ENCODE data around the gene HAPSTR1.

The HAPSTR1 gene

DNA sequence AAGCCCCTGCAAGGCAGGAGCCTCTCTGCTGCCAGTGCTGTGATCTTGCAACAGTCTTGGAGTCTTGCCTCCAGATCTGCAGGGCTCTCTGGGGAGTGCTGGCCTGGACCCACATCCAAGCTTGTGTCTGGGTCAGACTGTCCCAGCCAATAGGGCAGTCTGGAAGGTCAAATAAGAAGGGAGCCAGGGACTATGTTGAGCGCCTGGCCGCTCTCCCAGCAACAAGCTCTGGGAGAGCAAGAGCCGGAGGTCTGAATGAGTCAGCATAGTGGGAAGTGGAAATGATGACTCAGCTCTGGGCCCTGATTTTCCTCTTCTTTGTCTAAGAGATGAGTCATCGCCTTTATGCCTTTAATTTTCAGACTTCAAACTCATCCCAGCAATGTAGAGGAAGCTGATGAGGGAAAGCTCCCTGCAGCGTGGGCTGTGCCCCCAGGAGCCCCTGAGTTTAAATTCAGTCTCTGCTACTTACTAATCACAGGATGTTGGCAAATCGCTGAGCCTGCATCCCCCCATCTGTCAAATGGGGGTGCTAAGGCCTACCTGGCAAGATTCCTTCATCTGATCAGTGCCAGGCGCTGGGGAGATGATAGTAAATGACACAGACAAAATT is 43.6 kb upstream of the HAPSTR1 start:
- TF ChIP-seq FOXP2 (optimal IDR thresholded peaks at IDR 0.05; ENCODE audit: borderline replicate concordance, extremely low read depth, extremely low read length, insufficient read depth): no peak
- TF ChIP-seq, protein P1, sequence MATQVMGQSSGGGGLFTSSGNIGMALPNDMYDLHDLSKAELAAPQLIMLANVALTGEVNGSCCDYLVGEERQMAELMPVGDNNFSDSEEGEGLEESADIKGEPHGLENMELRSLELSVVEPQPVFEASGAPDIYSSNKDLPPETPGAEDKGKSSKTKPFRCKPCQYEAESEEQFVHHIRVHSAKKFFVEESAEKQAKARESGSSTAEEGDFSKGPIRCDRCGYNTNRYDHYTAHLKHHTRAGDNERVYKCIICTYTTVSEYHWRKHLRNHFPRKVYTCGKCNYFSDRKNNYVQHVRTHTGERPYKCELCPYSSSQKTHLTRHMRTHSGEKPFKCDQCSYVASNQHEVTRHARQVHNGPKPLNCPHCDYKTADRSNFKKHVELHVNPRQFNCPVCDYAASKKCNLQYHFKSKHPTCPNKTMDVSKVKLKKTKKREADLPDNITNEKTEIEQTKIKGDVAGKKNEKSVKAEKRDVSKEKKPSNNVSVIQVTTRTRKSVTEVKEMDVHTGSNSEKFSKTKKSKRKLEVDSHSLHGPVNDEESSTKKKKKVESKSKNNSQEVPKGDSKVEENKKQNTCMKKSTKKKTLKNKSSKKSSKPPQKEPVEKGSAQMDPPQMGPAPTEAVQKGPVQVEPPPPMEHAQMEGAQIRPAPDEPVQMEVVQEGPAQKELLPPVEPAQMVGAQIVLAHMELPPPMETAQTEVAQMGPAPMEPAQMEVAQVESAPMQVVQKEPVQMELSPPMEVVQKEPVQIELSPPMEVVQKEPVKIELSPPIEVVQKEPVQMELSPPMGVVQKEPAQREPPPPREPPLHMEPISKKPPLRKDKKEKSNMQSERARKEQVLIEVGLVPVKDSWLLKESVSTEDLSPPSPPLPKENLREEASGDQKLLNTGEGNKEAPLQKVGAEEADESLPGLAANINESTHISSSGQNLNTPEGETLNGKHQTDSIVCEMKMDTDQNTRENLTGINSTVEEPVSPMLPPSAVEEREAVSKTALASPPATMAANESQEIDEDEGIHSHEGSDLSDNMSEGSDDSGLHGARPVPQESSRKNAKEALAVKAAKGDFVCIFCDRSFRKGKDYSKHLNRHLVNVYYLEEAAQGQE (IDR thresholded peaks at IDR 0.05; ENCODE audit: insufficient read depth in 1 of 2, low read depth in 2 of 2, low read length in 2 of 2): peak in 1 of 2 experiments; percentile 42; a peak in 1 of 4 replicates

DNA sequence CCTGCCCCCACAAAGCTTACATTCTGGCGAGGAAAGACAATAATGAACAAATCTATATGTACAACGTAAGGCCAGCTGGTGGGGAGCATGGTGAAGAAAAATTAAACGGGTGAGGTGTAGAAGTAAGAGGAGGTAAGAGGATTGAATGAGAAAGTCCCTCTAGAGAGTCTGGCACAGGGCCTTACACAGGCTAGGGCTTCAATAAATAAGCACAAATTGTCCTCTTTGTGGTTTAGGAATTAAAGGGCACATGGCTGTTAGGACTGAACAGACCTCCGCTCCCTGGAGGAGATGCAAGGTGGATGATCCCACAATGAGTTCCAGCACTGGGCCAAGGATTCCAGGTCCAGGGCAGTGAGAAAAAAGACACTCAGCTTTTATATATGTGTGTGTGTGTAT is 43.1 kb upstream of the HAPSTR1 start:
- TF ChIP-seq POLR2AphosphoS5 (IDR thresholded peaks at IDR 0.05; ENCODE audit: low read depth, low read length): no peak
- TF ChIP-seq, protein P1 (IDR thresholded peaks at IDR 0.05; ENCODE audit: insufficient read depth in 1 of 2, low read depth in 2 of 2, low read length in 2 of 2): no peak
- no peak for TF ChIP-seq SIN3A (IDR thresholded peaks at IDR 0.05; ENCODE audit: borderline replicate concordance, insufficient read depth, low read length)
- TF ChIP-seq FOXP2 (optimal IDR thresholded peaks at IDR 0.05; ENCODE audit: borderline replicate concordance, extremely low read depth, extremely low read length, insufficient read depth): no peak
- TF ChIP-seq TAF1 (IDR thresholded peaks at IDR 0.05; ENCODE audit: borderline replicate concordance, insufficient read depth, low read length): no peak

DNA sequence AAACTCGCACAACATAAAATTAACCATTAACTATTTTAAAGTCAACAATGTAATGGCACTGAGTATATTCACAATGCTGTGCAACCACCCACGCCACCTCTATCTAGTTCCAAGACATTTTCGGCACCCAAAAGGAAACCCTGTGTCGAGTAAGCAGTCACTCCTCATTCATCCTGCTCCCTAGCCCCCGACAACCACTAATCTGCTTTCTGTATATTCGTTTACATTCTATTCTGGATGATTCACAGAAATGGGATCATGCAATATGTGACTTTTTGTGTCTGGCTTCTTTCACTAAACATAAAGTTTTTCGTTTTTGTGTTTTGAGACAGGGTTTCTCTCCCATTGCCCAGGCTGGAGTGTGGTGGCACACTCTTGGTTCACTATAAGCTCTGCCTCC is 42.2 kb upstream of the HAPSTR1 start:
- TF ChIP-seq, protein P1 (IDR thresholded peaks at IDR 0.05; ENCODE audit: insufficient read depth in 1 of 2, low read depth in 2 of 2, low read length in 2 of 2): no peak
- TF ChIP-seq FOXP2 (optimal IDR thresholded peaks at IDR 0.05; ENCODE audit: borderline replicate concordance, extremely low read depth, extremely low read length, insufficient read depth) (no peak), SIN3A (IDR thresholded peaks at IDR 0.05; ENCODE audit: borderline replicate concordance, insufficient read depth, low read length) (no peak), TAF1 (IDR thresholded peaks at IDR 0.05; ENCODE audit: borderline replicate concordance, insufficient read depth, low read length) (no peak), POLR2AphosphoS5 (IDR thresholded peaks at IDR 0.05; ENCODE audit: low read depth, low read length) (no peak)

DNA sequence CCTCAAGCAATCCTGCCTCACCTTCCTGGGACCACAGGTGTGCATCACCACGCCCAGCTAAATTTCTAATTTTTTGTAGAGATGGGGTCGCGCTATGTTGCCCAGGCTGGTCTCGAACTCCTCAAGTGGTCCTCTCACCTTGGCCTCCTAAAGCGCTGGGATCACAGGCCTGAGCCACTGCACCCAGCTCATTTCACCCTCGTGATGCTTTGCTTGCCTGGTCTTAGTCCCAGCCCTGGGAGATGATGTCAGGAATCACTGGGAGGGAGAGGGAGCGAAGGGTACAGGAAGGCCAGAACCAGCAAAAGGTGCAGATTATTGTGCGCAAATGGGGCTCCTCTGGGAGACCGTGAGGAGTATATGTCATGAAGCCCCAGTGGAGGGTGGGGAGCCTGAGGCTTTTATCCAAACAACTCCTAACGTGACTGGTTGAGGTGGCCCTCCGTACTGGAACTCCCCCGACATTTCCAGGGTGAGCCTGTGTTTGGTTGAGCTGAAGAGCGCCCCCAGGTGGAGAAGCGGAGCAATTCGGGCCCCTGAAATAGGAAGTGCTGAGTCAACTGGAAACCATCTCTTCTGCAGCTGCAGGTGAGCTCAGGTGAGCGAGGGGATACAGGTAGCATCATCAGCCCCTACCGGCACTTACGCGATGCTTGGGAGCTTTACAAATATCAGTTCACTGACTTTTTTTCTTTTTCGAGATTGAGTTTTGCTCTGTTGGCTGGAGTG is 41.2 kb upstream of the HAPSTR1 start:
- no peak for TF ChIP-seq SIN3A (IDR thresholded peaks at IDR 0.05; ENCODE audit: borderline replicate concordance, insufficient read depth, low read length)
- no peak for TF ChIP-seq POLR2AphosphoS5 (IDR thresholded peaks at IDR 0.05; ENCODE audit: low read depth, low read length)
- TF ChIP-seq TAF1 (IDR thresholded peaks at IDR 0.05; ENCODE audit: borderline replicate concordance, insufficient read depth, low read length): no peak
- TF ChIP-seq, protein P1 (IDR thresholded peaks at IDR 0.05; ENCODE audit: insufficient read depth in 1 of 2, low read depth in 2 of 2, low read length in 2 of 2): no peak
